HG03354 (cell line): Measurements from ENCODE around the gene MIER2.

Experiments used
- ATAC-seq: cut with Tn5 transposase; IDR thresholded peaks from one replicate; pipeline ENCODE4 v1.9.1; 2021; ENCODE audit warnings: mild to moderate bottlenecking; ENCODE audit not compliant: unreplicated experiment, poor library complexity, severe bottlenecking

MIER2 gene

DNA sequence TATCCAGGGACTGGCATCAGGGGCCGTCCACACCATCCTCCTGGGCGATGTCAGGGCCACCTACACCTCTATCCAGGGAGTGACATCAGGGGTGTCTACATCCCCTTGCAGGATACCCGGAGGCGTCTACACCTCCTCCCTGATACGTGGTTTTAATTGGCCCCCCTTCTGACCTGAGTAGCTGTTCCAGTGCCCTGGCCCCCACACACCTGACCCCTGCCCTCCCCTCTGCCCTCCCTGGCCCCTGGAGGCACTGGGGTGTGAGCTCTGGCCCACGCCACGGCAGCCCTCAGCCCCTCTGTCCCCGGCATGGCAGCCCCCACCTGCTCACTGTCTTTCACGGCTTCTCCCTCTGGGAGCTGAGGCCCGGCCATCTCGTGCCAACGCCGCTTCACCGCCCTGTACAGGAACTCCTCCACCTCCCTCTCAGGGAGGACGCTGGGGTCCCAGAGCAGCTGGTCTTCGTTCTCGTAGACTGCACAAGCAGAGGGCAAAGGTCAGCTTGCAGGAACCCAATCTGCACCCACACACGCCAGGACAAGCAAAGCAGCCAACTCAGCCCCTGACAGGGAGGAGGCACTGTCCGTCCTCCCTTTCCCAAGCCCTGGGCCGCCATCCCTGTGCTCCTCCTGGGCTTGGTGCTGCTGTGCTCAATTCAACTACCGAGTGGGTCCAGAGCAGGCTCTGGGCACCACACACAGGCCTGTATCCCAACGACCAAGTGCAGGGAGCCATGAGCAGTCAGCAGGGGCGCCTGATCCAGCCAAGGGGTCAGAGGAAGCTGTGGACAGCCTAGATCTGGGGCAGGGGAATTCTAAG, 31.2 kb downstream of the MIER2 start:
- ATAC-seq = no peak

DNA sequence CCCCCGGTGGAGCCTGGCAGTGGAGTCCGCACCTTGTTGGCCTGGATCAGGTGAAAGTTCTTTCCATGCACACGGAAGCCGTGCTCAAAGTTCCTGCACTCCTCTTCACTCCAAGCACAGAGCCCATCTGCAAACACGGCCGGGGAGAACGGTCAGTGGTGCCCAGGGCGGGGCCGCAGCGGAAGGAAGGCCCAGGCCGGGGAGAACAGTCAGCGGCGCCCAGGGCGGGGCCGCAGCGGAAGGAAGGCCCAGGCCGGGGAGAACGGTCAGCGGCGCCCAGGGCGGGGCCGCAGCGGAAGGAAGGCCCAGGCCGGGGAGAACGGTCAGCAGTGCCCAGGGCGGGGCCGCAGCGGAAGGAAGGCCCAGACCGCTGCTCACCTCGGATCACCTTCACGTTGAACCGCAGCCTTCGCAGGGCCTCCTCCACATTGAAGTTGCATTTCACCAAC, 32.8 kb downstream of the MIER2 start:
- ATAC-seq = no peak

DNA sequence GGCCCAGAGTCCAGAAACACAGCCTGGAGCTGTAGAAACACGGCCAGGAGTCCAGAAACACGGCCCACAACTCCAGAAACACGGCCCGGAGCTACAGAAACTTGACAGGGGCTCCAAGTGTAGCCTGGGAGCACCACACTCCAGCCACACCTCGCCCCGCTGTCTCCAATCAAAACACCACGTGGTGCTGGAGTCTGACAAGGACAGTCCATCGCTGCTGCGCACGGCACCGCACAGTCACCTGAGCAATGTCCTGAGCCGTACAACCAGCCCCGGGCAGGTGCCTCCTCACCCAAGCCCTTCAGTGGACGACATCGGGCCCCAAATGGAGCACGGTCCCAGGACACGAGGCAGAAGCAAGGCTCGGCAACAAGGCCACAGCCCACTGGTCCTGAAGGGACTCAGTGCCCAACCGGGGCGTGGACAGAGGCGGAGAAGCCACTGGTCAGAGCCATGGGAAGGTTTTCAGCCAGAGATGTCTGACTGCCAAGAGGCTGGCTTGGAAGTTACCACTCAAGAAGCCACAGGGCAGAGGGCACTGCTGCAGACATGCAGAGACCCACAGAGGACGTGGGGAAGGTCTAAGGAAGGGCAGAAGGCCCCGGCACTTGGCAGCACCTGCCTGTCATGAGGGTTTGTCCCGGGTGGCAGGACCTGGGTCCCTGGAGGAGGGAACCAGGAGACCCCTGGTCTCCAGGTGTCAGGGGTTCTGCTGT, 33.7 kb downstream of the MIER2 start:
- ATAC-seq = no peak

DNA sequence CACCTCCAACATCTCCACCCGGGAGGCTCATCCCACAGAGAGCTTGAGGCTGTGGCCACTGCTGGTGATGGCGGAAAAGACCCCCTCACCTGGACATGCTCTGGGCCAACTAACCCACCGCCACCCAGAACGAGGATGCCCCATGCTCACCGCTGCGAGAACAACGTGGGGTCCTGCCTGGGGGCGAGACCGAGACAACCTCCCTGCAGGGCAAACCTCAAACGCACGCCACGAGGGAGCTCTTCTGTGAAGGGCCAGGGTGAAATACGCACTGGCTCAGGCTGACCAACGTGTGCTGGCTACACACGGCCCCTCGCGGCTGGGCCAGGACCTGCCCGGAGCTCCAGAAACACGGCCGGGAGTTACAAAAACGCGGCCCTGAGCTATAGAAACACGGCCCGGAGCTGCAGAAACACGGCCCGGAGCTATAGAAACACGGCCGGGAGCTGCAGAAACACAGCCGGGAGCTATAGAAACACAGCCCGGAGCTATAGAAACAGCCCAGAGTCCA, 34.4 kb downstream of the MIER2 start:
- ATAC-seq = no peak

DNA sequence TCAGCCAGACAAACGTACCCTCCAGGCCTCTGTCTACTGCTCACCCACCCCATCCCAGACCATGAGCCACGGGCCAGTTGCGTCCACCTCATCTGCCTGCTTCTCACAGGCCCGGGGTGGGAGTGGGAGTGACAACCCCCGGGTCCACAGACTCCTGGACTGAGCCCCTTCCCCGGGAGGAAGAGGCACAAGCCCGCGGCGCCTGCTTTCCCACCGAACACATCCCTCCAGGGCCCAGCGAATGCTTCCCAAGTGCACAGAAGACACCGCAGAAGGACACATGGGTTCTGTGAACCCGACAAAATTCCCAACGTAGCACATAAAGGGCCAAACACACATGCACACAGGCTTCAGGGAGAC, 35.4 kb downstream of the MIER2 start:
- ATAC-seq = no peak

DNA sequence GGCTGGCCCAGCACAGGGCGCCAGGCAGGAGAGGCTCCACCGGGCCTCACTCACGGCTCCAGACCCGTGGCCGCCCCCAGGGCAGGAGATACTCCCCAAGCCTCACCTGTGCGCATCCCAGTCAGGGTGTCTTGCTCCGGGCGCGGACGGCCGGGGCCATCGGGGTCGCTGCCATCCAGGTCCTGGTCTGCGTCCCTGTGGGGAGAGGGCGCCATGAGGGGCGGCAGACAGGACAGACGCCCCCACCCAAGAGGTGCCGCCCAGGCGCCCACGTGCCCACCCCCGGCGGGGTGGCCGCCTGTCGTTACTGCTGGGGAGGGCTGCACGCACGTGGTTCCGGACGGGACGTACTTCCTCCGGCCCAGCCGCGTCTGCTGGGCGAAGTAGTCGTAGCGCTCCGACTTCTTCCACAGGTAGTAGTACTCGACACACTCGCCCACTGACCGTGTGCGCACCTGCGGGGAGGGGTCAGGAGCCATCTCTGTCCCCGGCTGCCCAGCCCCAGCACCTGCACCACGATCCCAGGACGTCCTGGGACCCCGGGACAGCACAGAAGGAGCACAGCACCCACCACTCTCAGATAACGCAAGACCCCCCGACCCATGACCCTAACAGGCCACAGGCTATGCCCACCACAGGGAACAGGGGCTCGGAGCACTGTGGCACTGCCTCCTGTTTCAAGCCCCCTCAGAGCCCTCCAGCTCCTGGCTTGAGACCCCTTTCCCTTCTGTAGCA, 36.0 kb downstream of the MIER2 start:
- ATAC-seq = no peak

DNA sequence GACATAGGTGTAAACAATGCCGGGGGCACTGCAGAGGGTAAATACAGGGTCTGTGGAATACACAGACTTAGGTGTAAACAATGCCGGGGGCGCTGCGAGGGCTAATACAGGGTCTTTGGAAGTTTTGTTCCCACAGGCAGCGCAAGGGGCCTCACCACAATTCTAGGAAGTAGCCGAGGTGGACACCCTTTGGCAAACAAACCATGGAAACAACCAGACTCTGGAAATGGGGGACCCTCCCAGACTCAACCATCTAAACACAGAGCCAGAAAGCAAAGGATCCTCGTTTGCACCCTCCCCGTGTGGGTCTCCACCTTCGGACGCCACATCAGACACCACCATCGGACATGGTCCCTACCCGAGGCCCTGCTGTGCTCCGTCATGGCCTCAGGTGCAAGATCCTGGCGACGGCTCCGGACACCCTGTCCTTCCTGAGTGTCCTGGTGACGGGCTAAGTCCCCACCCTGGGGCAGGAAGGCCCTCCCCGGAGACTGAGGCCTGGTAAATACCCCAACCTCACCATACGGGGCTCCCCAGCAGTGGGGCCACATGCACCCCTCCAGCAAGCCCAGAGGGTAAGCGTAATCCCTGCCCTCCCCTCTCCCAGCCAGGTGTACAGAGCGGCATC, 36.7 kb downstream of the MIER2 start:
- no peak for ATAC-seq

DNA sequence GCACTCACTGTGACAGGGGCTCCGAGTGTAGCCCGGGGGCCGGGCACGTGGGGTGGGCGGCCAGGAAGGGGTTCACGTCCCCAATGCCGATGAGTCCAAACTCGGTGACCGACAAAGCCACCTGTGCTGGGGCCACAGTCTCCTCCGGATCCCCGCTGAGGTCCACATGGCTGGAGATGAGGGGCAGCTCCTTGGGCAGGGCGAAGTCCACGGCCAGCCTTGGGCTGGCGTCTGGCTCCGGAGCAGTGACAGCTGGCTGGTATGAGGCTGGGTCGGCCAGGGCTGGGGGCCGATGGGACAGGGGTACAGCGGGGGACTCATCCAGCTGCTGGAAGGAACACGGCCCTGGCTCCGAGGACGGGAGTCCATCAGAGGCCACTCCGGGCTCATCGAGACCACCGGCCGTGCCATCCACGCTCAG, 37.5 kb downstream of the MIER2 start:
- no peak for ATAC-seq

DNA sequence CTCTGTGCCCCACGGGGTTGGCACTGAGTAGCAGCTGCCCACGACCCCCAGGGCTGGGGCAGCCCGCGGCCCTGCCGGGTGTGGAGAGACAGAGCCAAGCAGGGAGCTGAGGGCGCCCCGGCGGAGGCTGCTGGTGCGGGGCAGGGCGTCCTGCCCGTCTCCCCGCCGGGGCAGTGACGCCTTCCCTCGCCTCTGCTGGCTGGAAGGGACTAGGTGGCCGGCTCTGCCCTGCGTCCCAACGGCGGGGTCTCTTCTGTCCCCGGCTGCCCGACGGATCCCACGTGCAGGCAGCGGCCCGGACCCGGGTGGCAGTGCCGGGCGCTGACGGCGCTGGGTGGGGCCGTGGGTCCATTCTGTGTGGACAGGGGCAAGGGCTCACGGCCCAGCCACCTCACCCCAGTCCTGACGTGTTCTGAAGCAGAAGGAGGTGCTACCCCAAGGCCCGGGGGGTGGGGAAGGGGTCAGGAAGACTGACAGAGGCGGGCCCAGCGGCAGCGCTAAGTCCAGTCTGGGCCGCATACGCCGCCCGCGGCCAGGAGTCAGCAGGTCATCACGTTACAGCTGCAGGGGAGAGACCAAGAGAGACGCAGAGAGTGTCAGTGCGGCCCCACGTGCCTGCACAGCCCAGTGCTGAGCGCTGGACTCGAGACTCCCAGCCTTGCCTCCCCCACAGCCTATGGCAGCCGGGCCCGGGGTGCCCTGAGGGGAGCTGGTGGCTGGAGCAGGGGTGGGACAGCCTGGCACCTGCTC, 38.3 kb downstream of the MIER2 start:
- ATAC-seq = no peak

DNA sequence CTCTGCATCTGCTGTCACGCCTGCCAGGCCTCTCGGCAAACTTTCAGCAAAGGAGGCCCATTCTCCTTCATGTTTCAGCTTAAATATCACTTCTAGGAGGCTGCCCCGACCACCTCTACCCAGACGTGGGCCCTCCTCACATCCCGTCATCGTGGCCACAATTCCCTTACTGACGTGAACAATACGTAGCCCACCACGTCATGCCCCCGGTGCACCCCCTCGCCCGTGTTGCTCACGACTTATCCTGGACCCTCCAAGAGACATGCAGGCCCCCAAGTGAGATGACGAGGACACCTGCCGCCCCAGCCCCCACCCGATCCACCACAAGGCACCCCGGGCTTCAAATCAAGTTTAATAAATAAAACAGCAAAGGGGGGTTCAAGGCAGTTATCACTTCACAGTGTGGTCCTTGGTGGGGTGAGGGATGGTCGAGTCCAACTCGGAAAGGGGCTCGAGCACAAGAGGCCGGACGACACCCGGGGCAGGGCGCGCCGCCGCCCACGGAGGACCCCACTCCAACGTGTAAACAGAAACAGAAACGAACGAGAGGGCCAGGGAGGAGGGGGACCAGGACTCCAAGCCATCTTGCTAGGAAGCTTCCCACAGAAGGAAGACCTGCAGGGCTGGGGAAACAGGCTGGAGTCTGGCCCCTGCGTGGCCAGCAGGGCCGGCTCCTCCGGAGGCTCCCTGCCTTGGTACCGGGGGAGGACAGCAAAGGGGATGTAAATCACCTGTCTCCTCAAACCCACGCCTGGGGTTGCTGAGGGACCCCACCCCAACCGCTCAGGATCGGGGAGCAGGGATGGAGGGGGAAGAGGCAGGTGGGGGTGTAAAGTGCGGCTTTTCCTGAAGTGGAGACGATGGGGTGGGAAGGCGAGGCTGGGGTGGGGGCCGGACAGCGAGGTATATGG, 39.1 kb downstream of the MIER2 start:
- ATAC-seq = no peak

DNA sequence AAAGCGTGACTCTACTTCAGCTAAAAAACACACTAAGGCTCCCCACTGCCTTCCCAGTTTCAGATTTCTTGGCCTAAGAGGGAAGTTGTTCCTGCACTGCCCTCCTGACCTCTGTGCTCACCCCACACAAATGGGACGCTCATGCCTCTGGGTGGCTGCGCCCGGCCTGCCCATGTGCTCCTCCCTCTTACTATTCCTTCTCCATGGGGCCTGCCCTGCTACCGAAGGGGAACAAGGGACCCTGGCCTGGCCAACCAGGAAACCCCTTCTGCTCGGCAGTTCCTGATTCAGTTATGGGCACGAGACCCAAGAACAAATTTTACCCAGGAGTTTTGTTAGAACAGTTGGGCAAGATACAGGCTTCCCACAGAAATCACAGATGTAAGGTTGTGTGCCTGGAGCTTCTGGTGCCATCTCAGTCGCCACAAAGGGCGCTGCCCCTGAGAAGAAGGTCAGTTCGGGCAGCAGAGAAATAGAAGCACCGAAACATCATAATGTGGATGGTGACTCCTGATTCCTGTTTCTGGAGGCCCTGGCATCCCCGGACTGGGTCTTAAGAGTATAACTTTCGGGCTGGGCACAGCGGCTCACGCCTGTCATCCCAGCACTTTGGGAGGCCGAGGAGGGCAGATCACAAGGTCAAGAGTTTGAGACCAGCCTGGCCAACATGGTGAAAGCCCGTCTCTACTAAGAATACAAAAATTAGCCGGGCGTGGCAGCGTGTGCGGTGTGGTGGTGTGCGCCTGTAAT, 47.9 kb downstream of the MIER2 start:
- ATAC-seq = no peak

DNA sequence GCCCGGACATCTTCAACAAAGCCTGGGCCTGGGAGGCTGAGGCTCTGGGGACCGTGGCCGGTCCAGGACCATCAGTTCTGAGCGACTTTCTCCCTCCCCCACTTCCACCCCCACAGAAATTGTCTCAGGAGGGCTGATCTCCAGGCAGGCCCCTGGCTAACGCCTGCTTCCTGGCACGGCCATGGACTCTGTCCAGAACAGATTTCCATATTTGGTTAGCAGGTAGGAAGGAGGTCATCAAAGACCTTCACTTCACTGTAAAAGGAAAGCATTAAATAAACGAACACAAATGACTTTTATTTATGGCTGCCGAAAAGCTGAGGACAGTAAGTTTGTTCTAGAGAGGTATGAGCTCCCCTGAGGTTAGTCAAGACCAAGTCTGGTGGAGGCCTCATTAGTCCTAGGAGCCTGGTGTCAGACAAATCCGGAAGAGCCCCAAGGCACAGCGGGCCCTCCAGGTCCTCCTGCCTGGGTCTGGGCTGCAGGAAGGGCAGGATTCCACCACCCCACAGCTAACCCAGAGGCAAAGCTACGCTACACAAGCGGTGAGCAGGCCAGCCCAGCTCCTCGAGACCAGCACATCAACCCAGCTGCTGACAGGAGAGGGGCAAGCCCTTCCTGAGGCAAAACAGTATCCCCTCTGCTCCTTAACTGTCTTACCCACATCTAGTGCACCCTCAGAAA, 48.8 kb downstream of the MIER2 start:
- no peak for ATAC-seq

DNA sequence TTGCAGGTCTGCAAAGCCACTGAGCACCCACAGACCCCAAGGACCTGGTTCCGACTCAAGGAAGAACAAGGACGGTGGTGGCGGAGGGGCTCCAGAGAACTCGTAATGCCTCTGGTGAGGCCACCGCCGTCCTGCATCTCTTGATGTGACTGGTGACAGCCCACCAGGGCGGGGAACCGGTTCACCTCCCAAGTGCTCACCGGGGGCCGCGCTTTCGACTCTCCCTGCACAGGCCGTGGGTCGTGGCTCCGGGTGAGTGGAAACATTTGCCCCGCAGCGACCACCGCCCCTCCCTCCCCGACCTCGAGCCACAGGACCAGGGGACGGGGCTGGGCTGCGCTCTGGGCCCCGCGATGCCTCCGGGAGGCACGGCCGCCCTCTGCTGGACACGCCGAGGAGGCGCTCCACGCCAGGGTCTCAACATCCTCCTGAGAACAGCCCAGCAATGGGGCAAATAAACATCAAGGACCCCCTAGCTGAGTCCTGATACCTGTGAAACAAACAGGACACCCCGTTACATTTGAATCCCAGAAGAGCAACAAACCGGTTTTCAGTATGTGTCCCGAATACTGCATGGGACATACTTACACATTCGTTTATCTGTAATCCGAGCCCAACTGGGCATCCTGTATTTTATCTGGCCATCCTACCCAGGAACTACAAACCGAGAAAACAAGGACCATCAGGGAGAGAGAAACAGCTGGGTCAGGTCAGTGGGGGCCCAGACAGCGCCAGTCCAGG, 49.5 kb downstream of the MIER2 start:
- no peak for ATAC-seq

DNA sequence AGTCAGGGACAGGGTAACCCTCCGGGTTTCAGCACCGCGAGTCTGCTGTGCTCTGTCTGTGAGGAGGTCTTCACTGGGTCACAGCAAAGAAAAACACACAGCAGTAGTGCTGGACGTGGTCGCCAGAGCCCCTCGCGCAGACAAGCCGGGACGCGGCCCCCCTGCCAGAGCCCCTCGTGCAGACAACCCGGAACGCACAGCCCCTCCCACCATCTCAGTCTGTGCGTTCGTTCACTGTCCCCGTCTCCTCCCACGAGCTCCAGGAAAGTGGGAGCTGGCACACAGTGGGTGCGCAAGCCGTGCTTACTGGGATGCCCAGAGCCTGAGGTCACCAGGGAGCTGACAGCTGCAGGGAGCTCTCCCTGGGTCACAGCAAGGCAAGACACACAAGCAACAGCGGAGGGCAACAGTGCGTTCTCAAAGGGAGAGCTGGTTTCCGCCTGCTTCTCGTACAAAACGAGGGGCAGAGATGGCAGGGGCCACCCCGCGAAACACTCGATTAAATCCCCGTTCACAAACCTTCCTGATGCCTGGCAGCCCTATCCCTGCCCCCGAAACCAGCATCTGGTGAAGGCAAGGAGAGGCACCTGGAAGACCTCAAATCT, 50.2 kb downstream of the MIER2 start:
- ATAC-seq = no peak

DNA sequence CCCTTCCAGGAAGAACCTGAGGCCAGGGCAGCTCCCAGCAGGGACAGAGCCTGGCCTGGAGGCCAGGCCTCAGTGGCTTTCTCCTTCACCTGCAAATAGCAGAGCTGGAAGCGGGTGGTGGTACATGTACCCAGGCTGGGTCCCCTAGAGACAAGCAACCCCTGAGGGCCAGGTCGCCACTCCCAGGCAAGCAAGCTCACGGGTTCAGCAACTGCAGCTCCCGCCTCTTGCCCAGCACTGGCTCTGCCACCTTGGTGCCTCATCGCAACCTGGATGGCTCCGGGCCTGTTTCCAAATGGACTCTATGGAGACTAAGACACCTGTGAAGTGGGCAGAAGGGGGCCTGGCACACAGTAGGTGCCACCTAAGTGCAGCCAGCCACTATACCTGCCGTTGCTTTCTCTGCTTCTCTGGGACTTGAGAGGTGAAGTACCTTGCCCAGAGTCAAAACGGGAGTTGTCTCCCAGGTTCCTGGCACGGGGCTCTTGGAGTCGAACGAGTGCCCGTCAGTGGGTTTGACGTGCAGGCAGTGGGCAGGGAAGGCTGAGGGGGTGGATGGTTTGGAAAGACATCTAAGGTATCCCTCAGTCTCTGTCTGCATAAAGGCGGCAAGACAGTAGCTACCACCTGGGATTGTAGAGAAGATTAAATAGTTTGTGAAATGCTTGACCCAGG, 51.0 kb downstream of the MIER2 start:
- no peak for ATAC-seq

DNA sequence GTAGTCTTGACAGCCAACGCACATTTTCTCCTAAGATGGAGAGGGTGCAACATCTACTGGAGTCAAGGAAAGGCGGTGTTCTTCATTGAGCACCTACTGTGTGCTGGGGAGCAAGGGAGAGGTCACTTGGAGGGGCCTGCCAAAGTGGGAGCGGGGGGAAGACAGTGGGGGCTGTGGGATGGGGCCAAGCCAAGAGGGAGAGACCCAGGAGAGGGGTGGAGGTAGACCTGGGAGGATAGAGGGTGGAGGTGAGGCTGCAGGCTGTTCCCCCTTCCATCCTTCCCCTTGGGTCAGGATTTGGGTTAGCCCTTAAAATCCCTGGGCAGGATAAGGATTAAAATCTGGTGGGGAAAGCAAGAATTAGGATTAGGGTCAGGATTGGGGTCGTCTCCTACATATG, 51.6 kb downstream of the MIER2 start:
- no peak for ATAC-seq
